PC-9 (cell line): ENCODE results near the gene FEN1. TPM values are rescaled to one million over a fixed set of nuclear protein-coding genes. Genes with fewer than 3 reads are reported as not detected.

Experiments
- BruUV-seq: library from RNA; stranded (reverse); fragments of 400-500 nt; replicated peaks from 2 replicates; lab custom pipeline; 2021; lab: Mats Ljungman, UMichigan
- CTCF ChIA-PET: fragments of 300-600 bp; sonication (Branson Sonifier 250); formaldehyde crosslinking; loops from one replicate; lab custom pipeline; 2022; ENCODE audit warnings: antibody characterized with exemption; lab: Charles Lee
- POLR2A ChIA-PET: fragments of 300-600 bp; sonication (Branson Sonifier 250); formaldehyde crosslinking; loops from one replicate; lab custom pipeline; 2022; ENCODE audit warnings: antibody characterized with exemption; ENCODE audit not compliant: unreplicated experiment; lab: Charles Lee
- DNase-seq, 2 experiments: peaks; one replicate each; pipeline versions ENCODE4 v3.0.0 to v3.0.0-alpha.2; 2015 to 2022; ENCODE audit warnings: mixed read lengths in 1 of 2
- H2AFZ ChIP-seq: fragments of 200-600 bp; sonication (generic); 2 replicates; pipeline ENCODE4 v1.8.1; 2017; ENCODE audit warnings: antibody characterized with exemption
- H3F3A ChIP-seq: fragments of 200-600 bp; sonication (generic); 2 replicates; pipeline ENCODE4 v1.8.1; 2017; ENCODE audit warnings: antibody characterized with exemption, mild to moderate bottlenecking, low read depth; ENCODE audit not compliant: insufficient read depth
- H3K27ac ChIP-seq: fragments of 200-600 bp; sonication (generic); 2 replicates; pipeline ENCODE4 v1.6.1; 2016; ENCODE audit warnings: mixed run types
- H3K27me3 ChIP-seq: fragments of 200-600 bp; sonication (generic); 2 replicates; pipeline ENCODE4 v1.6.1; 2016; ENCODE audit warnings: low read depth, mixed run types; ENCODE audit not compliant: insufficient read depth
- H3K36me3 ChIP-seq: fragments of 200-600 bp; sonication (generic); 2 replicates; pipeline ENCODE4 v1.6.1; 2016; ENCODE audit warnings: low read depth, mixed run types
- H3K4me1 ChIP-seq: fragments of 200-600 bp; sonication (generic); replicated peaks from 2 replicates; pipeline ENCODE4 v1.6.1; 2016; ENCODE audit warnings: mixed run types; ENCODE audit not compliant: insufficient read depth
- H3K4me2 ChIP-seq: fragments of 200-600 bp; sonication (generic); 2 replicates; pipeline ENCODE4 v1.6.1; 2017; ENCODE audit warnings: mixed run types
- H3K4me3 ChIP-seq: fragments of 200-600 bp; sonication (generic); 2 replicates; pipeline ENCODE4 v1.6.1; 2016; ENCODE audit warnings: mixed run types
- H3K79me2 ChIP-seq: fragments of 200-600 bp; sonication (generic); 2 replicates; pipeline ENCODE4 v1.6.1; 2017; ENCODE audit warnings: low read depth, mixed run types
- H3K9me2 ChIP-seq: fragments of 200-600 bp; sonication (generic); 2 replicates; pipeline ENCODE4 v1.8.1; 2017; ENCODE audit warnings: mild to moderate bottlenecking; ENCODE audit not compliant: insufficient read depth
- H3K9me3 ChIP-seq: fragments of 200-600 bp; sonication (generic); 2 replicates; pipeline ENCODE4 v1.8.1; 2016; ENCODE audit warnings: low read depth; ENCODE audit not compliant: insufficient read depth
- H4K20me1 ChIP-seq: fragments of 200-600 bp; sonication (generic); 2 replicates; pipeline ENCODE4 v1.8.1; 2017; ENCODE audit not compliant: insufficient read depth
- EZH2 ChIP-seq: fragments of 200-600 bp; sonication (generic); IDR thresholded peaks from 2 replicates; pipeline ENCODE4 v1.8.0; 2017; ENCODE audit warnings: antibody characterized with exemption, low read depth
- intact Hi-C: fragments of 100-400 bp; cut with micrococcal nuclease; formaldehyde crosslinking; loops from one replicate; pipeline ENCODE4 v1.10.0; 2022; ENCODE audit not compliant: unreplicated experiment
- total RNA-seq: library from RNA; stranded (reverse); gene quantifications from 2 replicates; pipeline ENCODE4 v1.2.3, GENCODE V29; 2021
- TF ChIP-seq, protein P1 (sequence below): fragments of 200-600 bp; sonication (generic); conservative IDR thresholded peaks from 2 replicates; pipeline ENCODE4 v1.6.1; 2017; ENCODE audit warnings: mixed run types, antibody characterized with exemption, mild to moderate bottlenecking, moderate library complexity

FEN1 gene
- total RNA-seq, 1 experiment from 2014 or later: 60.9 TPM

DNA sequence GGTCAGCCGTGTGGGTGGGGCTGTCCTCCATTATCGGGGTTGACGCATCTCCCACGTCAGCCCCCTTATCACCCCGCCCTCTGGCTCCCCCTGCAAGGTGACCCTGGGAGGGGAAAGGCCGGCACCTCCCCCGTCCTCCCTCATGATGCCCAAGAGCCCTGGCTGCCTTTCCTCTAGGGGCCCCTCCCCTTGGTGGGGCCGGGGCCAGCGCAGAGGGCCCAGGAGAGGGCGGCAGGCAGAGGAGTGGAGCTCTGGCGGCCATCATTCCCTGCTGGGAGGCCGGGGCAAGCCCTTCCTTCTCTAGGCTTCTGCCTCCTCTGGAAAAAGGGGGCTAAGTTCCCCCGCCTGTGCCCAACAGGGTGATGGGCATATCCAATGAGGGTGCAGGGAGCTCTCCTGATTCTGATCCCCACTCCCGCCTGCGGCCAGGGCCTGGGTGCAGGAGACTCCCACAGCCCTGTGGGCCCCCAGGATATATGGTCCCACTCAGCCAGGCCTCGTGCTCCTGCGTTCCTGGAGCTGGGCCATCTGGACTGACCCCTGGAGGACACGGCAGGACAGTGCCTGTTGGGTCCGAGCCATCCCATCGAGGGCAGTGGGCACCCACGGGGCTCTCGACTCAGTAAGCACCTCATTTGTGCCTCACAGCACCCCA is 28.0 kb upstream of the FEN1 start:
- Histone ChIP-seq H2AFZ (no peak overlapping the region), H3K9me2 (no peaks in the 10 kb centered on the region), H3K4me2 (no peak overlapping the region), H3K9me3 (no peaks in the 10 kb centered on the region), H3F3A (peaks cover 4% of the 10 kb centered on the region; the same call in 1 of the 2 replicates), H4K20me1 (no peaks in the 10 kb centered on the region), H3K79me2 (no peaks in the 10 kb centered on the region), H3K36me3 (no peaks in the 10 kb centered on the region), H3K27me3 (no peaks in the 10 kb centered on the region), H3K27ac (no peak overlapping the region), H3K4me1 (no peaks in the 10 kb centered on the region), H3K4me3 (no peak overlapping the region)
- no peak for TF ChIP-seq EZH2
- TF ChIP-seq, protein P1, sequence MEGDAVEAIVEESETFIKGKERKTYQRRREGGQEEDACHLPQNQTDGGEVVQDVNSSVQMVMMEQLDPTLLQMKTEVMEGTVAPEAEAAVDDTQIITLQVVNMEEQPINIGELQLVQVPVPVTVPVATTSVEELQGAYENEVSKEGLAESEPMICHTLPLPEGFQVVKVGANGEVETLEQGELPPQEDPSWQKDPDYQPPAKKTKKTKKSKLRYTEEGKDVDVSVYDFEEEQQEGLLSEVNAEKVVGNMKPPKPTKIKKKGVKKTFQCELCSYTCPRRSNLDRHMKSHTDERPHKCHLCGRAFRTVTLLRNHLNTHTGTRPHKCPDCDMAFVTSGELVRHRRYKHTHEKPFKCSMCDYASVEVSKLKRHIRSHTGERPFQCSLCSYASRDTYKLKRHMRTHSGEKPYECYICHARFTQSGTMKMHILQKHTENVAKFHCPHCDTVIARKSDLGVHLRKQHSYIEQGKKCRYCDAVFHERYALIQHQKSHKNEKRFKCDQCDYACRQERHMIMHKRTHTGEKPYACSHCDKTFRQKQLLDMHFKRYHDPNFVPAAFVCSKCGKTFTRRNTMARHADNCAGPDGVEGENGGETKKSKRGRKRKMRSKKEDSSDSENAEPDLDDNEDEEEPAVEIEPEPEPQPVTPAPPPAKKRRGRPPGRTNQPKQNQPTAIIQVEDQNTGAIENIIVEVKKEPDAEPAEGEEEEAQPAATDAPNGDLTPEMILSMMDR: no peak
- intact Hi-C loops: no loop called here
- CTCF ChIA-PET: interaction anchor here (0.6 kb wide), 1 partner anchor 14 kb away, joined by 3 read pairs; no protein-coding TSS in a partner anchor
- DNase-seq: no peak
- POLR2A ChIA-PET: no interaction called here
- no TSS peak for BruUV-seq

DNA sequence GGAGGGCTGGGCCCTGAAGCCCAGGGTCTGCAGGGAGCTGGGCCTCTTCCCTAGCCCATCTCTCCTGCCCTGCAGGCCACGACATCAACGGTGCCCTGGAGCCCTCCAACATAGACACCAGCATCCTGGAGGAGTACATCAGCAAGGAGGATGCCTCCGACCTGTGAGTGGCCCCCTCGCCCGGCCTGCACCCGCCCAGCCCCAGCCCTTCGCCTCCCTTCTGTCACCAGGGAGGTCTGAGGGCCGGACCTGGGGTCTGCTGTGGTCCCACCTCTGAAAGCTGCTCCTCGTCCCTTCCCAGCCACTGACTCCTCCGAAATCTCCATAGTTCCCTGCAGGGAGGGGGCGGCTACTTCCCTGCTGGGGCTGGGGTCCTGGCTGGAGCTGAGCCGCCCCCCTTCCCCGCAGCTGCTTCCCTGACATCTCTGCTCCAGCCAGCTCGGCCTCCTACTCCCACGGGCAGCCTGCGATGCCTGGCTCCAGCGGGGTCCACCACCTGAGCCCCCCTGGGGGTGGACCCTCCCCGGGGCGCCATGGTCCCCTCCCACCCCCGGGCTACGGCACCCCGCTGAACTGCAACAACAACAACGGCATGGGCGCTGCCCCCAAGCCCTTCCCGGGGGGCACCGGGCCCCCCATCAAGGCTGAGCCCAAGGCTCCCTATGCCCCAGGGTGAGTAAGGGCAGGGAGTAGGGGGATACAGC is 27.0 kb upstream of the FEN1 start:
- H3K9me2 ChIP-seq: no peaks in the 10 kb centered on the region
- H3K4me2 ChIP-seq: no peak overlapping the region
- no peaks in the 10 kb centered on the region for H3K9me3 ChIP-seq
- DNase-seq: no peak
- ChIA-PET CTCF (no interaction called here), POLR2A (no interaction called here)
- intact Hi-C loops: no loop called here
- no peak overlapping the region for H3K4me3 ChIP-seq
- 0 out of 2 replicates have a peak, but pooled peaks cover 4% of the 10 kb centered on the region for H3F3A ChIP-seq
- no peak overlapping the region for H2AFZ ChIP-seq
- BruUV-seq: no TSS peak
- no peaks in the 10 kb centered on the region for H3K79me2 ChIP-seq
- no peaks in the 10 kb centered on the region for H3K4me1 ChIP-seq
- H4K20me1 ChIP-seq: no peaks in the 10 kb centered on the region
- no peaks in the 10 kb centered on the region for H3K36me3 ChIP-seq
- H3K27me3 ChIP-seq: no peaks in the 10 kb centered on the region
- no peak overlapping the region for H3K27ac ChIP-seq
- TF ChIP-seq, protein P1: no peak
- no peak for TF ChIP-seq EZH2

DNA sequence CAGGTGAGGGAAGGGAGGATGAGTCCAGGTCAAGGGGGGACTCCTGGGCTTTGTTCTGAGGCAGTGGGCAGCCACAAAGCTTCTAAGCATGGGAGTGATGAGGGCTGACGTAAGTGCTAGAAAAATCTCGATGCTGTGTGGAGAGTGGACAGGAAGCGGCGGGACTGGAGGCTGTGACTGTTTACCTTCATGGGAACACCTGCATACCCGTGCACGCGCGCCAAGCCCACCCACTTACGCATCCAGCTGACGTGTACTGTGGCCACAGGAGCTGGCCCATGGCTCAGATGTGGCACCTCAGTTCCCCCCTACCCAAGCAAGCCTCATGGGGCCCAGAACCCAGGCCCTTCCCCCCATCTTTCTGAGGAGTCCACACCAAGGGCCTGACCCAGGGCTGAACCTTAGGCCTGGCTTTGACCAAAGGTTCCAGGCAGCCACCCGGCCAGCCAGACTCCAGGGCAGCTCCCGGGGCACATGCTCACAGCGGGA is 26.3 kb upstream of the FEN1 start:
- ChIA-PET CTCF (no interaction called here), POLR2A (interaction anchor here (0.7 kb wide), 1 partner anchor 67 kb away, joined by 4 read pairs; no protein-coding TSS in a partner anchor)
- H3K4me1 ChIP-seq: no peaks in the 10 kb centered on the region
- no peak overlapping the region for H2AFZ ChIP-seq
- 0 out of 2 replicates have a peak, but pooled peaks cover 4% of the 10 kb centered on the region for H3F3A ChIP-seq
- no peaks in the 10 kb centered on the region for H3K9me2 ChIP-seq
- no peak for TF ChIP-seq EZH2
- TF ChIP-seq, protein P1: no peak
- H3K4me2 ChIP-seq: no peak overlapping the region
- no peak overlapping the region for H3K27ac ChIP-seq
- H3K27me3 ChIP-seq: no peaks in the 10 kb centered on the region
- no TSS peak for BruUV-seq
- intact Hi-C loops: no loop called here
- no peak for DNase-seq
- no peaks in the 10 kb centered on the region for H3K36me3 ChIP-seq
- no peaks in the 10 kb centered on the region for H3K9me3 ChIP-seq
- H4K20me1 ChIP-seq: no peaks in the 10 kb centered on the region
- H3K79me2 ChIP-seq: no peaks in the 10 kb centered on the region
- H3K4me3 ChIP-seq: no peak overlapping the region
